SK-N-SH (cell line): ENCODE data around the gene PRXL2B.

ENCODE experiments used
- CHD2 ChIP-seq: fragments of 150-350 bp; IDR thresholded peaks from 2 replicates; pipeline ENCODE4 v1.6.1; 2018; ENCODE audit warnings: low read length; ENCODE audit not compliant: partially characterized antibody
- JUND ChIP-seq: IDR thresholded peaks from 2 replicates; pipeline ENCODE4 v1.4.0; 2012
- NFIC ChIP-seq: IDR thresholded peaks from 2 replicates; pipeline ENCODE4 v1.4.0; 2012; ENCODE audit warnings: borderline replicate concordance
- POLR2AphosphoS5 ChIP-seq: IDR thresholded peaks from 2 replicates; pipeline ENCODE4 v1.6.1; 2012; ENCODE audit warnings: low read depth, low read length
- RCOR1 ChIP-seq: fragments of 150-350 bp; IDR thresholded peaks from 2 replicates; pipeline ENCODE4 v1.6.1; 2017; ENCODE audit warnings: antibody characterized with exemption, low read length
- TAF1 ChIP-seq: IDR thresholded peaks from 2 replicates; pipeline ENCODE4 v1.6.1; 2012; ENCODE audit warnings: low read depth, mild to moderate bottlenecking, low read length, moderate library complexity, borderline replicate concordance
- TEAD4 ChIP-seq: IDR thresholded peaks from 2 replicates; pipeline ENCODE4 v1.4.0; 2012; ENCODE audit warnings: mild to moderate bottlenecking, borderline replicate concordance; ENCODE audit not compliant: insufficient read depth
- USF2 ChIP-seq: fragments of 150-350 bp; IDR thresholded peaks from 2 replicates; pipeline ENCODE4 v1.6.1; 2017; ENCODE audit warnings: antibody characterized with exemption, low read length, low read depth, borderline replicate concordance
- ZBTB33 ChIP-seq: IDR thresholded peaks from 2 replicates; pipeline ENCODE4 v1.4.0; 2012; ENCODE audit warnings: low read depth, borderline replicate concordance
- TF ChIP-seq, protein P1 (sequence below): fragments of 200-600 bp; sonication (generic); IDR thresholded peaks from 2 replicates; pipeline ENCODE4 v1.6.1; 2017; ENCODE audit warnings: antibody characterized with exemption, mild to moderate bottlenecking, moderate library complexity
- TF ChIP-seq, protein P2 (sequence below): IDR thresholded peaks from 2 replicates; pipeline ENCODE4 v1.4.0; 2012; ENCODE audit warnings: low read depth, borderline replicate concordance

DNA sequence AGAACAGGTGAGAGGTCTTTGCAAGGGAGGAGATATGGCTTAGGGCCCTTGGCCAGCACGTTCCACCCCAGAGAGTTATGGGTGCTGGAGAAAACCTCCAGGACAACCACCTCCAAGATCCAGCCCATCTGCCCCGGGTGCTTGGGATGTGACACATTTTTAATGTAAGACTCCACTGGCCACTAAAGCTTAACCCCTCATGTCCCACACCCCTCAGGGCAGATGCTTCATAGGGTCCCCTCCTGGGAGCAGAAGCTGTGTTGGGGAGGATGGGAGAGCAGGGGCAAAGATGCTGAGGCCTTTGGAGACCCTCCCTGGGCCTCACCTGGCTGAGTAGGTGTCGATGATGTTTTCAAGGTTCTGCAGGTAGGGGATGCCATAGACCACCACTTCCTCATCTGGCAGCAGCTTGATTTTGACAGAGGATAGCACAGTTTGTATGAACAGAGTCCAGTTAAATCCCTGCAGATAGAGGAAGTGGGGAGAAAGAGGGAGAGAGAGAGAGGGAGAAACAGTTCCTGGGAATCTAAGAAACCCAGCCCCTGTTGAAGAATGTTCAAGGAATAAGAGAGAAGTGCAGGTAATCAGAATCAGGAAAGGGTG is 11.9 kb downstream of the PRXL2B start:
- TF ChIP-seq, protein P1, sequence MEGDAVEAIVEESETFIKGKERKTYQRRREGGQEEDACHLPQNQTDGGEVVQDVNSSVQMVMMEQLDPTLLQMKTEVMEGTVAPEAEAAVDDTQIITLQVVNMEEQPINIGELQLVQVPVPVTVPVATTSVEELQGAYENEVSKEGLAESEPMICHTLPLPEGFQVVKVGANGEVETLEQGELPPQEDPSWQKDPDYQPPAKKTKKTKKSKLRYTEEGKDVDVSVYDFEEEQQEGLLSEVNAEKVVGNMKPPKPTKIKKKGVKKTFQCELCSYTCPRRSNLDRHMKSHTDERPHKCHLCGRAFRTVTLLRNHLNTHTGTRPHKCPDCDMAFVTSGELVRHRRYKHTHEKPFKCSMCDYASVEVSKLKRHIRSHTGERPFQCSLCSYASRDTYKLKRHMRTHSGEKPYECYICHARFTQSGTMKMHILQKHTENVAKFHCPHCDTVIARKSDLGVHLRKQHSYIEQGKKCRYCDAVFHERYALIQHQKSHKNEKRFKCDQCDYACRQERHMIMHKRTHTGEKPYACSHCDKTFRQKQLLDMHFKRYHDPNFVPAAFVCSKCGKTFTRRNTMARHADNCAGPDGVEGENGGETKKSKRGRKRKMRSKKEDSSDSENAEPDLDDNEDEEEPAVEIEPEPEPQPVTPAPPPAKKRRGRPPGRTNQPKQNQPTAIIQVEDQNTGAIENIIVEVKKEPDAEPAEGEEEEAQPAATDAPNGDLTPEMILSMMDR: no peak
- TF ChIP-seq POLR2AphosphoS5 (no peak), JUND (no peak), NFIC (no peak), RCOR1 (no peak), TAF1 (no peak), CHD2 (no peak), ZBTB33 (no peak), TEAD4 (no peak), USF2 (no peak)
- TF ChIP-seq, protein P2, sequence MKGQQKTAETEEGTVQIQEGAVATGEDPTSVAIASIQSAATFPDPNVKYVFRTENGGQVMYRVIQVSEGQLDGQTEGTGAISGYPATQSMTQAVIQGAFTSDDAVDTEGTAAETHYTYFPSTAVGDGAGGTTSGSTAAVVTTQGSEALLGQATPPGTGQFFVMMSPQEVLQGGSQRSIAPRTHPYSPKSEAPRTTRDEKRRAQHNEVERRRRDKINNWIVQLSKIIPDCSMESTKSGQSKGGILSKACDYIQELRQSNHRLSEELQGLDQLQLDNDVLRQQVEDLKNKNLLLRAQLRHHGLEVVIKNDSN: no peak
